HepG2 (cell line): ENCODE data around the gene HAP1. TPM values are rescaled to one million over a fixed set of nuclear protein-coding genes. Genes with fewer than 3 reads are reported as not detected.

ENCODE experiments used
- ARNT2 ChIP-seq: sonication (generic); formaldehyde crosslinking; IDR thresholded peaks from 2 replicates; pipeline ENCODE4 v1.8.0; 2022; ENCODE audit warnings: mild to moderate bottlenecking, low read depth, missing genetic modification reagents, moderate library complexity
- BCL6 ChIP-seq: IDR thresholded peaks from 2 replicates; pipeline ENCODE4 v1.6.1; 2016; ENCODE audit warnings: missing genetic modification reagents, missing compliant biosample characterization
- DBP ChIP-seq: sonication (generic); formaldehyde crosslinking; IDR thresholded peaks from 2 replicates; pipeline ENCODE4 v1.4.0; 2020; ENCODE audit warnings: missing genetic modification reagents; ENCODE audit errors: not compliant biosample characterization
- FLYWCH1 ChIP-seq: sonication (generic); formaldehyde crosslinking; IDR thresholded peaks from 2 replicates; pipeline ENCODE4 v1.8.1; 2023; ENCODE audit warnings: mild to moderate bottlenecking, missing genetic modification reagents
- FOXC1 ChIP-seq: sonication (generic); formaldehyde crosslinking; IDR thresholded peaks from 2 replicates; pipeline ENCODE4 v1.8.0; 2022; ENCODE audit warnings: mild to moderate bottlenecking, missing genetic modification reagents, borderline replicate concordance
- GATAD1 ChIP-seq: IDR thresholded peaks from 2 replicates; pipeline ENCODE4 v1.6.1; 2016; ENCODE audit warnings: missing genetic modification reagents, missing compliant biosample characterization
- KLF15 ChIP-seq: sonication (generic); formaldehyde crosslinking; IDR thresholded peaks from 2 replicates; pipeline ENCODE4 v1.8.1; 2023; ENCODE audit warnings: borderline replicate concordance, mild to moderate bottlenecking, inconsistent platforms, missing genetic modification reagents, mixed read lengths
- MTA1 ChIP-seq: sonication (generic); formaldehyde crosslinking; IDR thresholded peaks from 2 replicates; pipeline ENCODE4 v1.4.0; 2020; ENCODE audit warnings: missing genetic modification reagents, mild to moderate bottlenecking, borderline replicate concordance
- NFE2 ChIP-seq: sonication (generic); formaldehyde crosslinking; IDR thresholded peaks from 2 replicates; pipeline ENCODE4 v1.4.0; 2020; ENCODE audit warnings: missing genetic modification reagents
- YY1 ChIP-seq: IDR thresholded peaks from 2 replicates; pipeline ENCODE4 v1.6.1; 2011; ENCODE audit warnings: low read length, low read depth, moderate library complexity, mild to moderate bottlenecking; ENCODE audit not compliant: insufficient read depth, insufficient replicate concordance
- ZBED4 ChIP-seq: sonication (generic); formaldehyde crosslinking; IDR thresholded peaks from 2 replicates; pipeline ENCODE4 v1.4.0; 2020; ENCODE audit warnings: missing genetic modification reagents, borderline replicate concordance
- ZKSCAN8 ChIP-seq: IDR thresholded peaks from 2 replicates; pipeline ENCODE4 v1.6.1; 2016; ENCODE audit warnings: borderline replicate concordance, missing genetic modification reagents, missing compliant biosample characterization
- ZNF432 ChIP-seq: sonication (generic); formaldehyde crosslinking; IDR thresholded peaks from 2 replicates; pipeline ENCODE4 v1.5.0; 2020; ENCODE audit warnings: missing genetic modification reagents, mild to moderate bottlenecking, borderline replicate concordance
- ZNF550 ChIP-seq: sonication (generic); formaldehyde crosslinking; IDR thresholded peaks from 2 replicates; pipeline ENCODE4 v1.4.0; 2020; ENCODE audit warnings: mild to moderate bottlenecking, missing genetic modification reagents, borderline replicate concordance
- ZNF605 ChIP-seq: sonication (generic); formaldehyde crosslinking; IDR thresholded peaks from 2 replicates; pipeline ENCODE4 v1.8.0; 2022; ENCODE audit warnings: mild to moderate bottlenecking, missing genetic modification reagents
- ZNF615 ChIP-seq: sonication (generic); formaldehyde crosslinking; IDR thresholded peaks from 2 replicates; pipeline ENCODE4 v1.5.0; 2020; ENCODE audit warnings: mild to moderate bottlenecking, missing genetic modification reagents, borderline replicate concordance
- polyA plus RNA-seq, 8 experiments: library from polyadenylated mRNA; depleted of rRNA in 3 of 8; stranded (reverse) in 7 of 8; unstranded in 1 of 8; fragments of >200 nt; fragmentation: Illumina TruSeq in 4 of 8; extraction: Trizol in 4 of 8; gene quantifications; 2 replicates each; pipeline versions ENCODE4 v1.2.1 to v1.2.3, GENCODE V29; 2011 to 2016; ENCODE audit warnings: low read depth in 4 of 8, missing spikeins in 1 of 8, mixed read lengths in 1 of 8; ENCODE audit not compliant: insufficient read depth in 1 of 8
- total RNA-seq, 5 experiments: library from RNA; depleted of rRNA; stranded (reverse); fragments of >200 nt; fragmentation: Illumina TruSeq; extraction: Trizol; gene quantifications; 2 replicates each; pipeline ENCODE4 v1.2.3, GENCODE V29; 2016; ENCODE audit warnings: low read depth in 1 of 5
- TF ChIP-seq, protein P1 (sequence below): IDR thresholded peaks from 2 replicates; pipeline ENCODE4 v1.6.1; 2018; ENCODE audit warnings: missing genetic modification reagents
- TF ChIP-seq, protein P2 (sequence below): sonication (generic); formaldehyde crosslinking; IDR thresholded peaks from 2 replicates; pipeline ENCODE4 v1.5.0; 2020; ENCODE audit warnings: mild to moderate bottlenecking, missing genetic modification reagents, borderline replicate concordance
- TF ChIP-seq, protein P3 (sequence below): IDR thresholded peaks from 2 replicates; pipeline ENCODE4 v1.6.1; 2016; ENCODE audit warnings: missing compliant biosample characterization, missing genetic modification reagents, borderline replicate concordance

The HAP1 gene
- total and polyA plus RNA-seq, 2 of the 13 experiments (the other 11 are each of a cell fraction or from before 2014, with no cell fraction given) = 0.07 TPM

GRCh38 chr17:41738077-41738800, 3.8 kb upstream of the HAP1 start (continued):
- TF ChIP-seq, protein P1, sequence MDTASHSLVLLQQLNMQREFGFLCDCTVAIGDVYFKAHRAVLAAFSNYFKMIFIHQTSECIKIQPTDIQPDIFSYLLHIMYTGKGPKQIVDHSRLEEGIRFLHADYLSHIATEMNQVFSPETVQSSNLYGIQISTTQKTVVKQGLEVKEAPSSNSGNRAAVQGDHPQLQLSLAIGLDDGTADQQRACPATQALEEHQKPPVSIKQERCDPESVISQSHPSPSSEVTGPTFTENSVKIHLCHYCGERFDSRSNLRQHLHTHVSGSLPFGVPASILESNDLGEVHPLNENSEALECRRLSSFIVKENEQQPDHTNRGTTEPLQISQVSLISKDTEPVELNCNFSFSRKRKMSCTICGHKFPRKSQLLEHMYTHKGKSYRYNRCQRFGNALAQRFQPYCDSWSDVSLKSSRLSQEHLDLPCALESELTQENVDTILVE (CRISPR knock-in tag) = peak; percentile 81
- TF ChIP-seq ZNF615 (CRISPR knock-in tag) = no peak
- no peak for TF ChIP-seq ZNF432 (CRISPR knock-in tag)
- no peak for TF ChIP-seq ARNT2
- TF ChIP-seq, protein P2, sequence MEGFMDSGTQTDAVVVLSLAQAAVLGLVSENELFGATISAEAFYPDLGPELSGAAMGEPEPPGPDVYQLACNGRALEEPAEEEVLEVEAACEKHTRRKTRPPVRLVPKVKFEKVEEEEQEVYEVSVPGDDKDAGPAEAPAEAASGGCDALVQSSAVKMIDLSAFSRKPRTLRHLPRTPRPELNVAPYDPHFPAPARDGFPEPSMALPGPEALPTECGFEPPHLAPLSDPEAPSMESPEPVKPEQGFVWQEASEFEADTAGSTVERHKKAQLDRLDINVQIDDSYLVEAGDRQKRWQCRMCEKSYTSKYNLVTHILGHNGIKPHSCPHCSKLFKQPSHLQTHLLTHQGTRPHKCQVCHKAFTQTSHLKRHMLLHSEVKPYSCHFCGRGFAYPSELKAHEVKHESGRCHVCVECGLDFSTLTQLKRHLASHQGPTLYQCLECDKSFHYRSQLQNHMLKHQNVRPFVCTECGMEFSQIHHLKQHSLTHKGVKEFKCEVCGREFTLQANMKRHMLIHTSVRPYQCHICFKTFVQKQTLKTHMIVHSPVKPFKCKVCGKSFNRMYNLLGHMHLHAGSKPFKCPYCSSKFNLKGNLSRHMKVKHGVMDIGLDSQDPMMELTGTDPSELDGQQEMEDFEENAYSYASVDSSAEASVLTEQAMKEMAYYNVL (CRISPR knock-in tag) = peak; percentile 63; the same call in 1 of the 2 replicates
- TF ChIP-seq ZKSCAN8 = peak; percentile 81; the same call in 1 of the 2 replicates
- peak; percentile 81; the same call in 1 of the 2 replicates for TF ChIP-seq ZNF605 (CRISPR knock-in tag)
- no peak for TF ChIP-seq NFE2 (CRISPR knock-in tag)
- TF ChIP-seq, protein P3, sequence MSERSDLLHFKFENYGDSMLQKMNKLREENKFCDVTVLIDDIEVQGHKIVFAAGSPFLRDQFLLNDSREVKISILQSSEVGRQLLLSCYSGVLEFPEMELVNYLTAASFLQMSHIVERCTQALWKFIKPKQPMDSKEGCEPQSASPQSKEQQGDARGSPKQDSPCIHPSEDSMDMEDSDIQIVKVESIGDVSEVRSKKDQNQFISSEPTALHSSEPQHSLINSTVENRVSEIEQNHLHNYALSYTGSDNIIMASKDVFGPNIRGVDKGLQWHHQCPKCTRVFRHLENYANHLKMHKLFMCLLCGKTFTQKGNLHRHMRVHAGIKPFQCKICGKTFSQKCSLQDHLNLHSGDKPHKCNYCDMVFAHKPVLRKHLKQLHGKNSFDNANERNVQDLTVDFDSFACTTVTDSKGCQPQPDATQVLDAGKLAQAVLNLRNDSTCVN (CRISPR knock-in tag) = 0 out of 2 replicates have a peak, but pooled peaks have one; percentile 79
- no peak for TF ChIP-seq FOXC1 (CRISPR knock-in tag)
- TF ChIP-seq ZNF550 = no peak
- peak; percentile 44 for TF ChIP-seq GATAD1
- TF ChIP-seq ZBED4 (CRISPR knock-in tag) = peak; percentile 81
- 0 out of 2 replicates have a peak, but pooled peaks have one; percentile 31 for TF ChIP-seq FLYWCH1
- peak; percentile 86 for TF ChIP-seq YY1
- peak; percentile 39; the same call in 1 of the 2 replicates for TF ChIP-seq BCL6 (CRISPR knock-in tag)
- TF ChIP-seq MTA1 (CRISPR knock-in tag) = 0 out of 2 replicates have a peak, but pooled peaks have one; percentile 72
- no peak for TF ChIP-seq DBP (CRISPR knock-in tag)
- no peak for TF ChIP-seq KLF15 (CRISPR knock-in tag)
